GM12878 (cell line): ENCODE data around the gene RAB22A. TPM values are rescaled to one million over a fixed set of nuclear protein-coding genes. Genes with fewer than 3 reads are reported as not detected.

ENCODE experiments used
- ATAC-seq: fragments of 200-7000 bp; cut with Tn5 transposase; 3 replicates; pipeline ENCODE4 v1.9.1; 2020; ENCODE audit warnings: mild to moderate bottlenecking, moderate library complexity
- BruUV-seq: library from RNA; stranded (reverse); fragments of 400-500 nt; replicated peaks from 2 replicates; lab custom pipeline; 2021; lab: Mats Ljungman, UMichigan
- CTCF ChIA-PET: fragments of 300-600 bp; sonication (Branson Sonifier 250); formaldehyde crosslinking; extraction: SDS; loops from one replicate; lab custom pipeline; 2021; ENCODE audit warnings: inconsistent platforms; lab: Yijun Ruan, JAX
- POLR2A ChIA-PET: fragments of 350-600 bp; formaldehyde crosslinking; extraction: SDS; loops from one replicate; lab custom pipeline; 2021; ENCODE audit warnings: inconsistent platforms; lab: Charles Lee
- RAD21 ChIA-PET: fragments of 300-600 bp; sonication (Branson Sonifier 250); formaldehyde crosslinking; loops from one replicate; lab custom pipeline; 2023; ENCODE audit warnings: antibody characterized with exemption; ENCODE audit not compliant: unreplicated experiment; lab: Charles Lee
- SMC1A ChIA-PET: fragments of 300-600 bp; sonication (Branson Sonifier 250); formaldehyde crosslinking; loops from one replicate; lab custom pipeline; 2023; ENCODE audit not compliant: unreplicated experiment, uncharacterized antibody; lab: Charles Lee
- DNase-seq: peaks from one replicate; pipeline ENCODE4 v3.0.0-alpha.2; 2011; ENCODE audit warnings: low read depth, low spot score
- FAIRE-seq: peaks from 3 replicates; lab custom pipeline; 2011; peaks lifted over from hg19 to GRCh38; lab: Jason Lieb, UNC
- H2AFZ ChIP-seq: 2 replicates; pipeline ENCODE4 v1.6.0; 2011; ENCODE audit warnings: low read depth, low read length, control low read depth; ENCODE audit not compliant: control insufficient read depth
- H3K27ac ChIP-seq: 2 replicates; pipeline ENCODE4 v1.5.1; 2011; ENCODE audit warnings: control low read depth; ENCODE audit not compliant: control insufficient read depth, insufficient read depth
- H3K27me3 ChIP-seq, 2 experiments: replicated peaks in 1 of 2; 2 replicates each; pipeline versions ENCODE4 v1.6.0 to v1.6.1; 2011; ENCODE audit warnings: low read length in 1 of 2; ENCODE audit not compliant: control insufficient read depth in 2 of 2, insufficient read depth in 2 of 2
- H3K36me3 ChIP-seq, 2 experiments: 2 replicates each; pipeline ENCODE4 v1.5.1; 2011; ENCODE audit warnings: low read length in 1 of 2; ENCODE audit not compliant: control insufficient read depth in 2 of 2, insufficient read depth in 2 of 2
- H3K4me1 ChIP-seq: 2 replicates; pipeline ENCODE4 v1.6.1; 2011; ENCODE audit warnings: mild to moderate bottlenecking, low read length, moderate library complexity, mixed read lengths; ENCODE audit not compliant: control insufficient read depth, insufficient read depth
- H3K4me2 ChIP-seq: 2 replicates; pipeline ENCODE4 v1.6.0; 2011; ENCODE audit warnings: control low read depth; ENCODE audit not compliant: control insufficient read depth, insufficient read depth
- H3K4me3 ChIP-seq: fragments of 200-600 bp; sonication (generic); 2 replicates; pipeline ENCODE4 v1.5.1; 2016
- H3K79me2 ChIP-seq: 2 replicates; pipeline ENCODE4 v1.6.0; 2011; ENCODE audit warnings: low read length; ENCODE audit not compliant: control insufficient read depth, insufficient read depth
- H3K9ac ChIP-seq: 2 replicates; pipeline ENCODE4 v1.8.0; 2011; ENCODE audit warnings: low read length, control low read depth, mixed read lengths; ENCODE audit not compliant: control insufficient read depth, insufficient read depth
- H3K9me3 ChIP-seq: replicated peaks from 3 replicates; pipeline ENCODE4 v1.5.1; 2011; ENCODE audit warnings: mild to moderate bottlenecking, low read length; ENCODE audit not compliant: control insufficient read depth, insufficient read depth
- H4K20me1 ChIP-seq: 2 replicates; pipeline ENCODE4 v1.6.0; 2011; ENCODE audit not compliant: control insufficient read depth, insufficient read depth
- BRCA1 ChIP-seq: IDR thresholded peaks from 2 replicates; pipeline ENCODE4 v1.6.1; 2011; ENCODE audit warnings: low read depth, low read length, improper control_type of control experiment
- CBX3 ChIP-seq: fragments of 200-600 bp; sonication (generic); IDR thresholded peaks from 2 replicates; pipeline ENCODE4 v1.6.1; 2016; ENCODE audit warnings: low read depth, borderline replicate concordance
- DPF2 ChIP-seq: fragments of 450-650 bp; IDR thresholded peaks from 2 replicates; pipeline ENCODE4 v1.6.1; 2017; ENCODE audit warnings: mild to moderate bottlenecking
- HDAC6 ChIP-seq: fragments of 200-600 bp; sonication (generic); IDR thresholded peaks from one replicate; pipeline ENCODE4 v1.8.0; 2017; ENCODE audit warnings: antibody characterized with exemption; ENCODE audit not compliant: unreplicated experiment
- JUND ChIP-seq: IDR thresholded peaks from 2 replicates; pipeline ENCODE4 v1.6.1; 2012; ENCODE audit warnings: low read depth, mild to moderate bottlenecking, low read length, improper control_type of control experiment, moderate library complexity
- KDM1A ChIP-seq: fragments of 200-600 bp; sonication (generic); IDR thresholded peaks from 2 replicates; pipeline ENCODE4 v1.6.1; 2016; ENCODE audit warnings: borderline replicate concordance
- NRF1 ChIP-seq: conservative IDR thresholded peaks from 2 replicates; pipeline ENCODE4 v1.6.1; 2011; ENCODE audit warnings: mild to moderate bottlenecking, low read depth, low read length, improper control_type of control experiment
- PAX5 ChIP-seq: IDR thresholded peaks from 2 replicates; pipeline ENCODE4 v1.6.1; 2011; ENCODE audit warnings: low read depth, low read length, borderline replicate concordance
- RELB ChIP-seq: fragments of 450-650 bp; IDR thresholded peaks from 2 replicates; pipeline ENCODE4 v1.6.1; 2017; ENCODE audit warnings: low read depth, mild to moderate bottlenecking, moderate library complexity
- SIN3A ChIP-seq: IDR thresholded peaks from 2 replicates; pipeline ENCODE4 v1.6.1; 2012; ENCODE audit warnings: low read depth, low read length, improper control_type of control experiment
- SMARCA5 ChIP-seq: fragments of 450-650 bp; IDR thresholded peaks from 2 replicates; pipeline ENCODE4 v1.6.1; 2017; ENCODE audit warnings: mild to moderate bottlenecking
- SUPT20H ChIP-seq: IDR thresholded peaks from 2 replicates; pipeline ENCODE4 v1.6.1; 2011; ENCODE audit warnings: low read depth, mild to moderate bottlenecking, low read length, moderate library complexity, borderline replicate concordance; ENCODE audit not compliant: control insufficient read depth
- TAF1 ChIP-seq: IDR thresholded peaks from 2 replicates; pipeline ENCODE4 v1.6.1; 2011; ENCODE audit warnings: mild to moderate bottlenecking, low read depth, low read length, borderline replicate concordance
- TARDBP ChIP-seq: IDR thresholded peaks from 2 replicates; pipeline ENCODE4 v1.6.1; 2016; ENCODE audit warnings: borderline replicate concordance
- TCF12 ChIP-seq: IDR thresholded peaks from 2 replicates; pipeline ENCODE4 v1.6.1; 2011; ENCODE audit warnings: low read depth, mild to moderate bottlenecking, low read length
- ZBED1 ChIP-seq: IDR thresholded peaks from 2 replicates; pipeline ENCODE4 v1.6.1; 2016; ENCODE audit warnings: borderline replicate concordance
- ZBTB33 ChIP-seq: fragments of 450-650 bp; IDR thresholded peaks from 2 replicates; pipeline ENCODE4 v1.6.1; 2017; ENCODE audit warnings: mild to moderate bottlenecking
- ZSCAN29 ChIP-seq: fragments of 450-650 bp; IDR thresholded peaks from 2 replicates; pipeline ENCODE4 v1.6.1; 2017; ENCODE audit warnings: mild to moderate bottlenecking, moderate library complexity
- in situ Hi-C: fragments of 300-500 bp; cut with MboI; formaldehyde crosslinking; loops from 9 replicates; pipeline ENCODE4 v1.14.3; 2018; ENCODE audit warnings: mixed read lengths
- intact Hi-C: fragments of 100-400 bp; cut with micrococcal nuclease; formaldehyde crosslinking; loops from one replicate; pipeline ENCODE4 v1.14.2; 2022; ENCODE audit not compliant: unreplicated experiment
- polyA plus RNA-seq, 11 experiments: library from polyadenylated mRNA; depleted of rRNA in 4 of 11; unstranded in 6 of 11; stranded (reverse) in 5 of 11; fragments of >200 nt; fragmentation: Nextera tagmentation in 4 of 11; fragmentation: Illumina TruSeq in 1 of 11; extraction: Ambion mirVana in 4 of 11; extraction: Trizol in 1 of 11; gene quantifications; 1 replicate in 1 of 11; 2 replicates in 10 of 11; pipeline versions ENCODE4 v1.2.1 to v1.2.3, GENCODE V29; 2011 to 2016; ENCODE audit warnings: inconsistent platforms in 2 of 11, missing spikeins in 2 of 11, low read depth in 1 of 11
- total RNA-seq, 4 experiments: library from RNA; depleted of rRNA in 3 of 4; stranded (reverse); fragments of >200 nt in 3 of 4; fragmentation: Illumina TruSeq in 1 of 4; extraction: Trizol in 1 of 4; gene quantifications; 2 replicates each; pipeline versions ENCODE4 v1.2.1 to v1.2.3, GENCODE V29; 2013 to 2021
- TF ChIP-seq, protein P1 (sequence below): fragments of 450-650 bp; formaldehyde crosslinking; IDR thresholded peaks from 2 replicates; pipeline ENCODE4 v1.5.0; 2022; ENCODE audit warnings: mild to moderate bottlenecking, missing genetic modification characterization

The RAB22A gene
- total and polyA plus RNA-seq, 10 of the 15 experiments (the other 5 are each of a cell fraction or from before 2014, with no cell fraction given) = 2.7 to 12.0 (median 10.0) TPM

- SMC1A ChIA-PET = interaction anchor here (0.6 kb wide), 2 partner anchors 92 to 323 kb away, joined by 3 read pairs; no protein-coding TSS in a partner anchor
- Histone ChIP-seq H3K9me3 (no peaks in the 10 kb centered on the region), H3K4me1 (no peaks in the 10 kb centered on the region), H3K27me3 (no peaks in the 10 kb centered on the region), H3K36me3 (peaks cover 2 to 4% of the 10 kb centered on the region in 2 experiments; a peak in 3 of 4 replicates), H3K4me2 (no peak overlapping the region), H3K27ac (no peak overlapping the region), H4K20me1 (no peaks in the 10 kb centered on the region; the same call in none of the 2 replicates), H3K9ac (no peak overlapping the region), H3K4me3 (no peak overlapping the region), H2AFZ (no peak overlapping the region), H3K79me2 (peaks cover 6% of the 10 kb centered on the region; the same call in 1 of the 2 replicates)
- intact Hi-C loops (no loop called here), in situ Hi-C loops (no loop called here)
- FAIRE-seq (no peak), DNase-seq (no peak), ATAC-seq (no peak)
- RAD21 ChIA-PET = no interaction called here
- no TSS peak for BruUV-seq
- POLR2A ChIA-PET = no interaction called here
- CTCF ChIA-PET = interaction anchor here (0.6 kb wide), 1 partner anchor 12 kb away, joined by 3 read pairs; no protein-coding TSS in a partner anchor
- no peak for TF ChIP-seq BRCA1
- TF ChIP-seq TARDBP = no peak
- no peak for TF ChIP-seq KDM1A
- TF ChIP-seq SUPT20H = no peak
- TF ChIP-seq SIN3A = no peak
- TF ChIP-seq, protein P1, sequence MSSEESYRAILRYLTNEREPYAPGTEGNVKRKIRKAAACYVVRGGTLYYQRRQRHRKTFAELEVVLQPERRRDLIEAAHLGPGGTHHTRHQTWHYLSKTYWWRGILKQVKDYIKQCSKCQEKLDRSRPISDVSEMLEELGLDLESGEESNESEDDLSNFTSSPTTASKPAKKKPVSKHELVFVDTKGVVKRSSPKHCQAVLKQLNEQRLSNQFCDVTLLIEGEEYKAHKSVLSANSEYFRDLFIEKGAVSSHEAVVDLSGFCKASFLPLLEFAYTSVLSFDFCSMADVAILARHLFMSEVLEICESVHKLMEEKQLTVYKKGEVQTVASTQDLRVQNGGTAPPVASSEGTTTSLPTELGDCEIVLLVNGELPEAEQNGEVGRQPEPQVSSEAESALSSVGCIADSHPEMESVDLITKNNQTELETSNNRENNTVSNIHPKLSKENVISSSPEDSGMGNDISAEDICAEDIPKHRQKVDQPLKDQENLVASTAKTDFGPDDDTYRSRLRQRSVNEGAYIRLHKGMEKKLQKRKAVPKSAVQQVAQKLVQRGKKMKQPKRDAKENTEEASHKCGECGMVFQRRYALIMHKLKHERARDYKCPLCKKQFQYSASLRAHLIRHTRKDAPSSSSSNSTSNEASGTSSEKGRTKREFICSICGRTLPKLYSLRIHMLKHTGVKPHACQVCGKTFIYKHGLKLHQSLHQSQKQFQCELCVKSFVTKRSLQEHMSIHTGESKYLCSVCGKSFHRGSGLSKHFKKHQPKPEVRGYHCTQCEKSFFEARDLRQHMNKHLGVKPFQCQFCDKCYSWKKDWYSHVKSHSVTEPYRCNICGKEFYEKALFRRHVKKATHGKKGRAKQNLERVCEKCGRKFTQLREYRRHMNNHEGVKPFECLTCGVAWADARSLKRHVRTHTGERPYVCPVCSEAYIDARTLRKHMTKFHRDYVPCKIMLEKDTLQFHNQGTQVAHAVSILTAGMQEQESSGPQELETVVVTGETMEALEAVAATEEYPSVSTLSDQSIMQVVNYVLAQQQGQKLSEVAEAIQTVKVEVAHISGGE (CRISPR knock-in tag) = no peak
- no peak for TF ChIP-seq DPF2
- TF ChIP-seq NRF1 = no peak
- TF ChIP-seq TAF1 = no peak
- TF ChIP-seq ZBED1 = no peak
- no peak for TF ChIP-seq SMARCA5
- TF ChIP-seq ZSCAN29 = no peak
- TF ChIP-seq HDAC6 = no peak
- TF ChIP-seq RELB = no peak
- no peak for TF ChIP-seq JUND
- TF ChIP-seq ZBTB33 = no peak
- no peak for TF ChIP-seq CBX3
- no peak for TF ChIP-seq PAX5
- TF ChIP-seq TCF12 = no peak
These were observed 20.2 kb downstream of the RAB22A start for GRCh38 chr20:58329711-58330110.
